Ishikawa (cell line): ENCODE data around the gene FAM9C.

ENCODE experiments used
- CEBPB ChIP-seq: IDR thresholded peaks from 2 replicates; pipeline ENCODE4 v1.6.1; 2012
- NFIC ChIP-seq: IDR thresholded peaks from 2 replicates; pipeline ENCODE4 v1.6.1; 2012
- RAD21 ChIP-seq: IDR thresholded peaks from 2 replicates; pipeline ENCODE4 v1.6.1; 2012; ENCODE audit warnings: low read depth
- TAF1 ChIP-seq: IDR thresholded peaks from 2 replicates; pipeline ENCODE4 v1.6.1; 2012; ENCODE audit warnings: low read depth, mild to moderate bottlenecking
- TEAD4 ChIP-seq: IDR thresholded peaks from 2 replicates; pipeline ENCODE4 v1.6.1; 2012
- YY1 ChIP-seq: IDR thresholded peaks from 2 replicates; pipeline ENCODE4 v1.6.1; 2012; ENCODE audit warnings: low read depth
- TF ChIP-seq, protein P1 (sequence below): IDR thresholded peaks from 2 replicates; pipeline ENCODE4 v1.6.1; 2012
- TF ChIP-seq, protein P2 (sequence below): IDR thresholded peaks from 2 replicates; pipeline ENCODE4 v1.6.1; 2012; ENCODE audit warnings: low read depth, mild to moderate bottlenecking

DNA sequence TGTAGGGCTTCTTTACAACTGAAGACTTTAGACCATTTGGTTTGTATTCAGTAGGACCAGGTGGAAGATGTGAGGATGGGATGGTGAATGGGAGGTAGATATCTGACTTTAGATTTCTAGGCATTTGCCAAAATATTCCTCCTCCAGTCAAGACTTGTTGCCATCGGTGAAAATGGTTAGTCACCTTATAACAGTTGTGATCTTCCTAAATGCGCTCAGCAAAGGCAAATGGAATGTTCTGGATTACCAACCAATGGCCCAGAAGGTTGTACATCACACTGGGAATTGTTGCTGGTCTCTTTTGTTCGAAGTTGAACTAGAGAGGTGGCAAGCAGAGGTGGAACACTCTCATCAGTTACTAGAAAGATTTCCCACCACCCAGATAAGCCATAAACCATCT lies 35.6 kb downstream of the FAM9C start:
- TF ChIP-seq, protein P1, sequence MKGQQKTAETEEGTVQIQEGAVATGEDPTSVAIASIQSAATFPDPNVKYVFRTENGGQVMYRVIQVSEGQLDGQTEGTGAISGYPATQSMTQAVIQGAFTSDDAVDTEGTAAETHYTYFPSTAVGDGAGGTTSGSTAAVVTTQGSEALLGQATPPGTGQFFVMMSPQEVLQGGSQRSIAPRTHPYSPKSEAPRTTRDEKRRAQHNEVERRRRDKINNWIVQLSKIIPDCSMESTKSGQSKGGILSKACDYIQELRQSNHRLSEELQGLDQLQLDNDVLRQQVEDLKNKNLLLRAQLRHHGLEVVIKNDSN = no peak
- TF ChIP-seq NFIC (no peak), YY1 (no peak), TEAD4 (no peak), CEBPB (no peak), RAD21 (no peak), TAF1 (no peak)
- TF ChIP-seq, protein P2, sequence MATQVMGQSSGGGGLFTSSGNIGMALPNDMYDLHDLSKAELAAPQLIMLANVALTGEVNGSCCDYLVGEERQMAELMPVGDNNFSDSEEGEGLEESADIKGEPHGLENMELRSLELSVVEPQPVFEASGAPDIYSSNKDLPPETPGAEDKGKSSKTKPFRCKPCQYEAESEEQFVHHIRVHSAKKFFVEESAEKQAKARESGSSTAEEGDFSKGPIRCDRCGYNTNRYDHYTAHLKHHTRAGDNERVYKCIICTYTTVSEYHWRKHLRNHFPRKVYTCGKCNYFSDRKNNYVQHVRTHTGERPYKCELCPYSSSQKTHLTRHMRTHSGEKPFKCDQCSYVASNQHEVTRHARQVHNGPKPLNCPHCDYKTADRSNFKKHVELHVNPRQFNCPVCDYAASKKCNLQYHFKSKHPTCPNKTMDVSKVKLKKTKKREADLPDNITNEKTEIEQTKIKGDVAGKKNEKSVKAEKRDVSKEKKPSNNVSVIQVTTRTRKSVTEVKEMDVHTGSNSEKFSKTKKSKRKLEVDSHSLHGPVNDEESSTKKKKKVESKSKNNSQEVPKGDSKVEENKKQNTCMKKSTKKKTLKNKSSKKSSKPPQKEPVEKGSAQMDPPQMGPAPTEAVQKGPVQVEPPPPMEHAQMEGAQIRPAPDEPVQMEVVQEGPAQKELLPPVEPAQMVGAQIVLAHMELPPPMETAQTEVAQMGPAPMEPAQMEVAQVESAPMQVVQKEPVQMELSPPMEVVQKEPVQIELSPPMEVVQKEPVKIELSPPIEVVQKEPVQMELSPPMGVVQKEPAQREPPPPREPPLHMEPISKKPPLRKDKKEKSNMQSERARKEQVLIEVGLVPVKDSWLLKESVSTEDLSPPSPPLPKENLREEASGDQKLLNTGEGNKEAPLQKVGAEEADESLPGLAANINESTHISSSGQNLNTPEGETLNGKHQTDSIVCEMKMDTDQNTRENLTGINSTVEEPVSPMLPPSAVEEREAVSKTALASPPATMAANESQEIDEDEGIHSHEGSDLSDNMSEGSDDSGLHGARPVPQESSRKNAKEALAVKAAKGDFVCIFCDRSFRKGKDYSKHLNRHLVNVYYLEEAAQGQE = no peak
